Head of caudate nucleus (tissue), 42 donors: ENCODE measurements around the gene NRAP.

Experiments used
- DNase-seq, 42 donors: peaks; one replicate each; pipeline versions ENCODE4 v3.0.0 to v3.0.0-alpha.2; 2020 to 2021; ENCODE audit warnings: mixed read lengths in 7 of 42
- intact Hi-C: fragments of 100-400 bp; cut with DNase I; formaldehyde crosslinking; loops from one replicate; pipeline ENCODE4 v1.15.0; 2022

The NRAP gene

DNA sequence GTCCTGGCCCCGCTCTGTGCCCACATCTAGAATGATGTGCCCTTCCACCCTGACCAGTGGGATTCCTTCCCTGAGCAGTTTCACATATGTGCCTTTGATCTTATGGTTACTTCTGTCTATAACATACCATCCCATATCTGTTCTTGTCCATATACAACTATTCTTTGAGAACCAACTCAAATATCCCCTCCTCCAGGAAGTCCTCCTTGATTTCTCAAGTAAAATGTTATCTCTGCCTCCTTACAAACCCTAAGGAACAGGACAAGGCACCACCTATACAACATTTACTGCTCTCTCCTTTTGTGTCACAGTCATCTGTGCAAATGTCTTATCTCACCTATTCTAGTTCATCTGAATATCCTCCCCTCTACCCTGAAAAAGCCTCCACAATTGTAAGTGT lies 82.7 kb downstream of the NRAP start:
- no peak for DNase-seq
- intact Hi-C loops, result no loop called here

DNA sequence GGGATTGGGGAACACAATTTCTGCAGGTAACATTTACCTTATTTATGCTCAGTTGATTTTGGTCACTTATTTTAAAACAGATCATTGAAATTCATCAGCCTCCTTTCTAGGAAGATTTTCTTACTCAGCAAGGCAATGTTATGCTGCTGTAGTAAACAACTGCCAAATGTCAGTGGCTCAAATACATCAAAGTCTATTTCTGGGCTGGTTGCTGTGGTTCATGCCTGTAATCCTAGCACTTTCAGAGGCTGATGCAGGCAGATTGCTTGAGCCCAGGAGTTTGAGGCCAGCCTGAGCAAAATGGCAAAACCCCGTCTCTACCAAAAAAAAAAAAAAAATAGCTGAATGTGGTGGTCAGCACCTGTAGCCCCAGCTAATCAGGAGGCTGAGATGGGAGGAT lies 85.1 kb downstream of the NRAP start:
- intact Hi-C loops, result no loop called here
- DNase-seq, result no peak

DNA sequence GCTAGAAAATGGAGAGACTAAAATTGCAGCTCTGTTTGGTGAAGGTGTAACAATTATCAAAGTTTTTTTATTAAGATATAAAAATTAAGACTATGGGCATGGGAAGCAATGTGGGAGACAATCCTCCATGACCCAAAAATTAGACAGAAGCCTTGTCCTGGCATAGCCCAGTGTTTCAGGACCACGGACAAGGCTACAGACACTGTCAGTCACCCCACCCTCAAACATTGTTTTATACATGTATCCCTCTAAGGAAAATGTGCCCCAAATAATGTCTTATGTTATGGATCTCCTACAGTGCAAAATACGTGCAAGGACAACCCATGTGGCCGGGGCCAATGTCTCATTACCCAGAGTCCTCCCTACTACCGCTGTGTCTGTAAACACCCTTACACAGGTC lies 87.0 kb downstream of the NRAP start:
- no peak for DNase-seq
- intact Hi-C loops, result no loop called here

DNA sequence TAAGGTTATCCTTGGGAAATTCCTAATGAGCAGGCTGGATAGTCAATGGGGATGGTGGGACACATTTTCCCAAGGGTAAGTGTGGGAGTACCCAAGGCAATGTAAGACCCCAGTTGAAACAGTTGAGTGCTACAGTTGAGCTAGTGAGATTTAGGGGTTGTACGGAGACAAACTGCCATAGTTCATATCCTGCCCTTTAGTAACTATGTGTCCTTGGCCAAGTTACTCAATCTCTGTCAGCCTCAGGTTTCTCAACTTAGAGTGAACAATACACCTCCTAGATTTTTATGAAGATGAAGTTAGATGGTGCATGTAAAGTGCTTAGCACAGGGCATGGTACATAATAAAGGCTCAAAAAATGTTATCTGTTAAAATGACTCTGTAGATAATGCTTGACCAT lies 90.5 kb downstream of the NRAP start:
- intact Hi-C loops, result no loop called here
- no peak for DNase-seq

DNA sequence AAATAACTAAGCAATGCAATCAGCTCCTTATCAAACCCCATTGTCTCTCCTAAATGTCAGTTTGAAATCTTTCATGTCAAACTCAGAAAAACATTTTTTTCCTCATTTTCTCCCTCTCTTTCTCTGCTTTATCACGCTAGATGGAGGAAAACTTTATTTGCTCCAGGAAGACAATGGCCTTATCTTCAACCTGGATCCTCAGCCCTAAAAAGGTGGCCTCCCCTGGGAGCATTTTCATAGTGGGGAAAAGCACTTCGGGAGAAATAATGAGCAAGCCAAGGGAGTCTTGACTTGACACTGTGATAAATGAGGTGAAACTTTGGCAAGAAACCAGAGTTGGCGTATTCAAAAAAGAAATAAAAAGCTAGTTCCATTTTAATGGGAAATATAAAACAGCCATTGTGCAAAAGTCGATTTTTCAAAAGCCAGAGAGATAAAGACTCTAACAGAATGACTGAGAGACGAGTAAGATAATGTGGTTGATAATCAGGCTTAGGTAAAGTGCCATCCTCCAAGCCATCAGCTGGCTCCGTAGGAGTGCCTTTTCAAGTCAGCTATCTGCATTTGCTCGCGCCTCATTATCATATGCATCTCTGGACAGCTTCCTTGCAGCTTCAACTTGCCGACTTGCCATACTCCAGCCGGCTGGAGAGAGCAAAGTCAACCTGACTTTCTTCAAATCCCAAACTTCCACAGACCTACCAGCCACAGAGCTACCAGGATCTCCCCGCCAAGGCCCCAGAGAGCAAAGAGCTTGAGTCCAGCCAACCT lies 91.1 kb downstream of the NRAP start:
- intact Hi-C loops, result no loop called here
- no peak for DNase-seq

DNA sequence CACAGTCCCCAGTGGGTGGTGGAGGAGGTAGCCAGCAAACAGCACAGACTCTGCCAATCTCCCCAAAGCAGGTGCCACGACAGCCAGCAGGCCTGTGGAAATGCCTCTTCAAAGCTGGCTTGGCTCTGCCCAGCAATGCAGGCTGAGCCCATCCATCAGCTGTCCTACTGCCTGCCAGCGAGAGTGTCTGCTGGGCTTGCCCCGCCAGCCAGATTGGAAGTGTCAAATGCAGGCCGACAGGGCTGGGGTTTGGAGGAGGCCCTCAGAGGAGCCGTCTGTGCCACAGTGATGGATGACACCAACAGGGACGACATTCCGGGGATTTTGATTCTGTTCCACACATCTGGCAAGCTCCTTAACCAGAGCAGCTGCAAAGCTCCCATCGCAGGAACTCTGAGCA lies 94.3 kb downstream of the NRAP start:
- intact Hi-C loops, result no loop called here
- DNase-seq, result no peak

DNA sequence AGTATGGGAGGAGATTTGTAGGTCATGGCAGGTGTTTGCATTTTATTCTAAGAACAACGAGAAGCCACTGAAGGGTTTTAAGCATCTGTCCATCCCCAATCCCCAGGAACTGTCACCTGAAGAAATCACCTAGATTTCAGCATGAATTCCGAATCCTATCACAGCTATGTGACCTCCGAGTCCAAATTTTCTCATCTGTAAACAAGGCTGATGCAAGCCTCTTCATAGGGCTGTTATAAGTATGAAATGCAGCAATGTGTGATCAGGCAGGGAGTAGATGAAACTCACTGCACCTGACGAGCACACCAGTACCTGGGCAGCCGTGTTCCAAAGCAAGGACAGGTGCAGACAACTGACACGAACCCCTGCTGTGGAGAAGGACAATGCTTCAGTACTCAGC lies 97.0 kb downstream of the NRAP start:
- intact Hi-C loops, result no loop called here

DNA sequence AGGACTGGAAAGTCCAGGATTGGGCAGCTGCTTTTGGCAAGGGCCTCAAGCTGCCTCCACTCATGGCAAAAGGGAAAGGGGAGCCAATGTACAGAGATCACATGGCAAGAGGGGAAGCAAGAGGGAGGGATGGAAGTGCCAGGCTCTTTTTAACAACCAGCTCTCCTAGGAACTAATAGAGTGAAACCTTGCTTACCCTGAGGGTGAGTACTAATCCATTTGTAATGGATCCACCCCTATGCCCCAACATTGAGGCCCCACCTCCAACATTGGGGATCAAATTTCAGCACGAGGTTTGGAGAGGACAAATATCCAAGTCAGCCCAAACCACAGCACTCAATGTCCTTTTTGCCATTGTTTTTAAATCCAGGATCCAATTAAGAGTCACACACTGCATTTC lies 98.5 kb downstream of the NRAP start:
- intact Hi-C loops, result no loop called here
- no peak for DNase-seq

More for the DNA sequence above, 97.0 kb downstream of the NRAP start:
- DNase-seq, result no peak

DNA sequence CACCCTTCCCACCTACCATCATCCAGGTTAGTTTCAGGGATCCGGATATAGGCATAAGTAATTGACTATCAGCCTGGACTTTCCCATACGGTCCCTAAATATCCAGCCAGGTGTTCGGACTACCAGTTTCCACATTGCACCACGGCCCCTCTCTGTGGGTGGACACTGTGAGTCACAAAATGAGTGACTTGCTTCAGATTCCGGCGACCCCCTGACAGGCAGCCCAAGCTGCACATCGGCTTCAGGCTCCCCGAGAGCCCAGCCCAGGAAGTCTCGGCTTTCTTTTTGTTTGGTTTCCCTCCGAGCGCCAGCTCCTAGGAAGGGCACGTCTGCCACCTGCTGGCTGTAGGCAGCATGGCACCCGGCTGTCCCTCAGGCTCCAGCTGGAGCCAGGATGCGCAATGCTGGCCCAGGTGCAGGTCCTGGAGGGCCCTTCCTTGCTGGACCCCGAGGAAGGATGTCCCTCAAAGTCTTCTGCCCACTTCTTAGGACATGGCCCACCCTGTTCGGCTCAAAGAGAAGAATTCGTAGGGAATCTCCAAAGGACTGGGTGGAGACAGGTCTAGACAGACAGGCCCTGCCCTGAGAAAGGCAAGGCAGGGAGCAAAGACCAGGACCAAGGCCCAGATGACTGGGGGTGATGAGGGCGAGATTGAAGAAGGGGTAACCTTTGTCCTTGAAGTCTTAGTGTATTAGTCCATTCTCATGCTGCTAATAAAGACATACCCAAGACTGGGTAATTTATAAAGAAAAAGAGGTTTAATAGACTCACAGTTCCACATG lies 100.3 kb downstream of the NRAP start:
- intact Hi-C loops, result no loop called here
- peak; percentile 34 to 91 (median 78) for DNase-seq

DNA sequence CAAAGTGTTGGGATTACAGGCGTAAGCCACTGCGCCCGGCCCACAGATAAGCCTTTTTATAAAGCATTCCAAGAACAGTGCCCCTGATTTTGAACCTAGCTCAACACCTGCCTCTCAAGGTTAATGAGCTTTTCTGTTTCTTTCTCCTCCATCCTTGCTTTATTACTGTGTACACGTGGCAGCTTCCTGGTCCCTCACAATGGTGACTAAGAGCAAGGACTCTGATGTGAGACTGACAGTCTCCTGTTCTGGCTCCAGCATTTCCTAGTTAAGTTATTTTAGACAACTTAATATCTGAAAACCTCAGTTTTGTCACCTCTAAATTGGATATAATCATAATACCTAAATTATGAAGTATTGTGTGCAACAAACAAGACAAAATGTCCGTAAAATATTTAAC lies 101.1 kb downstream of the NRAP start:
- intact Hi-C loops, result no loop called here

DNA sequence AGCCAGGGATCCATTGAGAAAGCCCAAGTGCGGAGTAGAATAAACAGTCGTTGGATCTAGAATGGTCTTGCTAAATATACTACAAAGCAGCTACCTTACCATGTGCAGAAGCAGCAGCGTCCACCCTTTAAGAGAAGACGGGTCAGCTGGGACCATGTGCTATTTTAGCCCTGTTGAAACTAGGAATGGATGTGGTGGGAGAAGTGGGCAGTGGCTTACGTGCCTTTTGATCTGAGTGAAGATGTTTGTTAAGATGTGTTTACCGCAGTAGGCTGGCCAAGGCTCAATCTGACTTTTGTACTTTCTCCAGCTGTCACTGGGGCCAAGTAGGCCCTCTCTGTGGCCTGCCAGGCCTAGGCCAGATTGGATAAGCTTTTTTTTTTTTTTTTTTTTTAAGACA lies 101.8 kb downstream of the NRAP start:
- DNase-seq, result no peak

More for the DNA sequence above, 101.1 kb downstream of the NRAP start:
- no peak for DNase-seq

DNA sequence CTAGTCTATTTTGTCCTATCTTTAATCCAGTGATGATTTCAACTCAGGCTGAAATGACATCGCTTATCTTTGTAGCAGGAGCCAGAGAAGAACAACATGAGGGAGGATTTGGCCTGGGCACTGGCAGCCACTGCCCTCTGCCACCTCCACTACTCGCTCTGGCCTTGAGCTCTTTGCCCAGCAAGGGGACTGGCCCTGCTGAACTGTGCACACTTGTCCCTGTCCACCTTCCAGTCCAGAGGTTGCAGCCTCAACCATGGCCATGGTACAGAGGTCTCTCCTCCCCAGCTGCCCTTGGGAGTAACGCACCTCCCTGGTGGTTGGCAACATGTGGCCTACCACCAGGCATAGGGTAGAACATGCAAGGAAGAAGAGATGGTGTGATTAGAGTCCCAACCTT lies 102.6 kb downstream of the NRAP start:
- intact Hi-C loops, result no loop called here
- DNase-seq, result no peak

More for the DNA sequence above, 101.8 kb downstream of the NRAP start:
- intact Hi-C loops, result no loop called here

DNA sequence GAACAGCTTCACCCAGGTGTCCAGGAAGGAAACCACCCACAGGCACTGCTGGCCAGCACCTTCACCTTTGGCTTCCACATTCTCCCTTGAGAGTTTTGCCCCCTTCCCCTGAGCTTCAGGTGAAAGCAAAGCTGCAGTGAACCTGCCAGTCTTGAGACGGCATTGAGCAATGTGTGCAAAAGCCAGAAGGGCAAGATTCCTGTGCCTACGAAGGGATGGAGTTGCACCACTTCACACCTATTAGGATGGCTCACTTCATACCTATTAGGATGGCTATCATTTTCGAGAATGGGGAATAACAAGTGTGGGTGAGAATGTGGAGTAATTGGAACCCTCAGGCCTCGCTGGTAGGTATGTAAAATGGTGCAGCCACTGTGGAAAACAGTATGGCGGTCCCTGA lies 103.8 kb downstream of the NRAP start:
- intact Hi-C loops, result no loop called here
- DNase-seq, result no peak

DNA sequence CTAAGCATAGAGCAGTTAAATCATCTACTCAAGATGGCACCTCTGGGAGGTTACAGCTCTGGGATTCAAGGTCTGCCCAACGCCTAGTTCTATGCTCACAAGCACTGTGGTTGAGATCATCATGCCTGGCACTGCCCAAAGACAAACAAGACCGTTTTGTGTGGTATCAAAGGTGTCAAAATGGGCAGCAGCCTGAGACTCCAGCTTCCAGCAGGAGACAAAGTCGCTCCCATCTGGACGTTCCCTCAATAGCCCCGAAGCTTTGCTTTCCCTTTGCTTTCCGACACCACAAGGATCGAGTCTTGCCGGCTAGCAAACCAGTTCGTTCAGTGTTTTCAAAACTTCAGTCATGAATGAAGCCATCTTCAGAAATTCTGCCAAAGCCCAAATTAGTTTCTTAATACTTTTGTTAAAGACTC lies 105.9 kb downstream of the NRAP start:
- intact Hi-C loops, result no loop called here
- no peak for DNase-seq

DNA sequence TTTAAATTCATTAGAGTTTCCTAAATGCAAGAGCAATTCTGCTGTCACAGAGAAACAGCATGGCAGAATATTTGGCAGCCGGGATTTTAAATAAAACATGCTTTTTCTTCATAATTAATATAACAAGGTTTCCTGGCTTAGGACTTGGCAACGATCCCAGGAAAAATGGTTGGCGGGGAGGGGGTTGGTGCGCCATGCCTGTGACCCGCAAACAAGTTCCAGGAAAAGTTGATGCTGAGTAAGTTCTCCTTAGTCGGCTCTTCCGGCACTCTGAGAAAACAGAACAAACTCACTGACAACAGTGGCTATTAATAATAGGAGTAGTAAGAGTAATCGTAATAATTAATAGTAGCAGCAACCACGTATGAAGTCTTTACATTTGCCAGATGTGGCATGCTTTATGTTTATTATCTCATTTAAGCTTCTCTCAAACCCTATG lies 106.4 kb downstream of the NRAP start:
- DNase-seq, result no peak
- intact Hi-C loops, result no loop called here

DNA sequence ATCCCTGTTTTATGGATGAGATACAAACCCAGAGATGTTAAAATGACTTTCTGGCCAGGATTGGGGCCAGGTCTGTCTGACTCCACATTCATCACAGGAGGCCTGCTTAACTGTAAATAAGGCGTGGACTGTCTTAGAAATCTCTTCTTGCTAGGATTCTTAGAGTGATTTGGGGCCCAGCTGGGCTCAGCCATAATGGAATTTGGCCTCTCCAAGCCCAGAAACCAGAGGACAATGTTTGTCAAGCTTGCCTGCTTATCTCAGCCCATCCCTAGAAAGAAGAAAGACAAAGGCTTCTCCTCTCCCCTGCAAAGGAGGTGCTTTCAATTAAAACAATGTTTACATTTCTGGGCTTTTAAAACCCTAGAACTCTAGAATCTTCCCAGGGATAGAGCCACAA lies 108.1 kb downstream of the NRAP start:
- intact Hi-C loops, result no loop called here
- DNase-seq, result no peak

DNA sequence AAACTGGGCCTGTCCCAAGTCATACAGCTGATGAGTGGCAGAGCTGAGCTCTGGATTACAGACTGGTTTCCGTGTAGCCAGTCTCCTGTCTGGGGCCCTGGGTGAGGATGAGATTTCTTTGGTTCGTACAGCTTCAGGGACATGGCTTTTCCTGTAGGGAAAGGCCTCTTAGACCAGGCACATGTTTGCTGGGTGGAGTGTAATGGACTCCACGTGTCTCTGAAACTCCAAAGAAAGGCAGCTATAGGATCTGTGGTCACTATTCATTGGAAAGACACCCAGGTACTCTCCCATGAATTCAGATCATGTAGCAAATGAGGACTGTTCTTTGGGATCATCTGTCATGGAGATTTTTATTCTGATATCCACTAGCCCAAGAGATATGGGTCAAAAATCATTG lies 108.6 kb downstream of the NRAP start:
- intact Hi-C loops, result no loop called here
- DNase-seq, result no peak

DNA sequence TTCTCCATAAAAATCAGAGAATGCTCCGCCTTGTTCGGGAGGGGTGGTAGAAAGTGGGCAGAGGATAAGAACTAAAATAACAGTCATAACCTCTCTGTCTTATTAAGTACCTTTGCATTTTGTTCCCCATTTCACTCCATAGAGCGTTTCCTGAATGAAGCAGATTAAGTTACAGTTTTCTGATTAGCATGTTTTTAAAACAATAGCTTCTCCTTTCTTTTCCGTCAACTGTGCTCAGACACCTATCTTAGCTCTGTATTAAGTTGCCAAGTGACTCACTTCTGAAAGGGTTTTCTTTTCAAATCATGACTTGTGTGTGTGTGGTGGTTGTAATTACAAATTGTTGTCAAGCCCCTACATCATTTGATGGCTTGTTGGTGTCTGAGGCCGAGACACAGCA lies 109.6 kb downstream of the NRAP start:
- DNase-seq, result no peak
- intact Hi-C loops, result no loop called here

DNA sequence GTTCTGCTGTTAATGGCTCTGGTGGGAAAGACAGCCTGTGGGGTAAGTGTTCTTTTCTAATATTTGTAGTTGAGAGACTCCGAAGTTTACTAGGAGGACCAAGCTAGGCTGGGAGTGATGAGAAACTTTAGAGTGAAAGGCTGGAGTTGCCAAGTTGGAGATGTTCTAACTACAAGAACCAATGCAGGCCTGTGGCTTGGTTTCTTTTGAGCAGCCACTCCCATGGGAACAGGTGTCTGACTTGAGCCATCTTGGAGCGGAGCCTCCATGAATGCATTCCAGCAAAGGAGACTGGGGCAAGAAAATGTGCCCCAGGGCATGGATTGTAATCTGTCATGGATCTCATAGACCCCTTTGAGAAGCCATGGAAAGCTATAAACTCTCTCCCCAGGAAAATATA lies 110.7 kb downstream of the NRAP start:
- intact Hi-C loops, result no loop called here
- DNase-seq, result no peak

DNA sequence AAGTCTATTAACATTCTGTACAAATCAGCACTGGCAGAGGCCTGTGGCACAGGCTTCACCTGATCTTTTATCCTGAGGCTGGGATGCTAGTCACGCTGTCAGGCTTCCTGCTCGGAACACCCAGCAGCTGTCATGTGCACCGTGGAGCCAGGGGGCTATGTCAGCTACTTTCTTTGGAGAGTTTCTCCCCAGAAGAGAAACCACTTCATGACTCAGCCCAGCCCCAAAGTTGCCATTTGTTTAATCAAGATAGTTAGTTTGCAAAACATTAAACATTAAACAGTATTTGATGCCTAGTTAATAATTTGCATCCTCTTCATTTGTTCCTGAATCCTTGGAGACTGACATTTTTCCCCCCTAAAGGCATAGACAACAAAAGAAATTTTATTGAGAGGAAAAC lies 111.1 kb downstream of the NRAP start, which contains the start of gene HABP2:
TSS of gene HABP2 (plus strand) at position 353 of the 400 bp plus-strand sequence. CDS start 69 bp downstream, outside the sequence.
- peak in 1 of 42 donors; percentile 7 for DNase-seq
- intact Hi-C loops, result no loop called here

DNA sequence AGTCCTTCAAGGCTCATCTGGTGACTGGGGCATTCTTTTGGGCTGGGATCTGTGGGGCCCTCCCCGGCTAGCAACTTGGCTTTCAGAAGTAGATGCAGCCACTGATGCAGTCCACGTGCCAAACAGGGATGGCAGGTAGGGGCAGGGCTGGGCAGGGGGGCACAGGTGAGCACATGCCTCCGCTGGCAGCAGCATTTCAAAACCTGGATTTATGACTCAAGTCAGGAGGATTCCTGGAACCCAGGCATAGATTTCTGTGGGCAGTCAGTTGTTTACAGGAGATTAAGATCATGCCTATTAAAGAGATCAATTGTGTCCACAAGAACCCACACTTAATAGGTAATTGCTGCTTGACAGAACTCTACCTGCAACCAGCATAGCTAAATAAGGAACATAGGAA lies 111.8 kb downstream of the NRAP start:
- intact Hi-C loops, result no loop called here
- DNase-seq, result no peak
